NCI-H128 (cell line): ENCODE data around the gene TMEM54.
"Not testable (repeated sequence)": the region's sequence is repeated elsewhere in the genome, so short reads cannot be mapped to it uniquely, and the experiment has no call there.

ENCODE experiments used
- DNase-seq: peaks from one replicate; lab custom pipeline; 2025; ENCODE audit not compliant: unreplicated experiment; lab: John Stamatoyannopoulos, UW

TMEM54 gene

GRCh38 chr1:32919811-32920733 is 18.9 kb upstream of the TMEM54 start:
- no peak for DNase-seq

DNA sequence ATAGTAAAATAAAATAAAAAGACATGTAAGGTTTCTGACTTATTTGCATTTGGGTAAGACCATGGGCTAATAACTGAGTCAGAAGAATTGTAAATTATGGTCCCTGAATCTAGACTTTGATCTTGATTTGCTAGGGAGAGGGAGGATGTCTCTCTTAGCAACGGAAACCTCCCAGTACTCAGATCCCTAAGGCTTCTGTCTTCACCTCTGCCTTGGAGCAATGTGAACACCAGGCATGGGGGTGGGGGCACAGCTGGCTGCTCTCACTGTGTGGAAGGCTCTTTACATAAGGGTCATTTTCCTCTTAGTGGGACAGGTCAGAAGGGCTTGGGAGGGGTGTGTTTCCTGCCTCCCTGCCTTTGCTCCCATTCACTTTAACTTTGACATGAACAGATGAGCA is 17.0 kb upstream of the TMEM54 start:
- no peak for DNase-seq

DNA sequence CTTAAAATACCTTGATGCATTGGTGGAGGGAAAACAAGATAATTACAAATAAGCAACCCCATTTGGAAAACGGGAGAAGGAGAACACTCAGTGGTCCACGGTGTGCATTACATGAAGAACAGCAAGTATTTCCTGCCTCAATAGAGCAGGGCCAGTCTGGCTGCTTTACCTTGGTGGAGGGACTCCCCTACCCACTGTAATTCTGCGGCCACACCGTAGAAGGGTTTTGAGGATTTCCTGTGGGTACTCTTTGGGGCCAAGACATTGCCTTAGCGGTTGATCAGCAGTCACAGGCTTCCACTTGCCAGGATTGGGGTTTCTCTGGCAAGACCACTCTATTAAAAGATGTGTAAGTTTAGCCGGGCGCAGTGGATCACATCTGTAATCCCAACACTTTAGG is 16.3 kb upstream of the TMEM54 start:
- DNase-seq, result no peak

- no peak for DNase-seq
Observed at GRCh38 chr1:32915766-32916706, 14.8 kb upstream of the TMEM54 start.

- no peak for DNase-seq
Observed at GRCh38 chr1:32910319-32910718, 9.1 kb upstream of the TMEM54 start.

DNA sequence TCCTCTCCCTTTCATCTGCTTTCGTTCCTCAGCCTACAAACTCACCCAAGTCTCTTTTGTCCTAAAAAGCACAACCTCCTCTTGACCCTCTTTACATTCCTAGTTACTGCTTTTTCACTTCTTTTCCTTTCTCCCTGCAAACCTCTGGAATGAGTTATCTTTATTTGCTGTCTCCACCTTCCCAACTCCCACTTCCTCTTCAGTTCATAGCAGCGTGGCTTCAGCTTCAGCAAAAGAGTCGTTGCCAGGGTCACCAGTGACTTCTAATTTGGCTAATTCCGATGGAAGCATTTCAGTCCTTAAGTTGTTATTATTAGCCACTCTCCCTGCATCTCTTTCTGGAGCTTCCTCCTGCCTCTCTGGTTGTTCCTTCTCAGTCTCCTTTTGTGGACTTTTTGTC is 6.2 kb upstream of the TMEM54 start:
- no peak for DNase-seq

GRCh38 chr1:32906654-32907053 is 5.5 kb upstream of the TMEM54 start:
- DNase-seq, result no peak

GRCh38 chr1:32905588-32905987 is 4.4 kb upstream of the TMEM54 start:
- not testable (repeated sequence) for DNase-seq

DNA sequence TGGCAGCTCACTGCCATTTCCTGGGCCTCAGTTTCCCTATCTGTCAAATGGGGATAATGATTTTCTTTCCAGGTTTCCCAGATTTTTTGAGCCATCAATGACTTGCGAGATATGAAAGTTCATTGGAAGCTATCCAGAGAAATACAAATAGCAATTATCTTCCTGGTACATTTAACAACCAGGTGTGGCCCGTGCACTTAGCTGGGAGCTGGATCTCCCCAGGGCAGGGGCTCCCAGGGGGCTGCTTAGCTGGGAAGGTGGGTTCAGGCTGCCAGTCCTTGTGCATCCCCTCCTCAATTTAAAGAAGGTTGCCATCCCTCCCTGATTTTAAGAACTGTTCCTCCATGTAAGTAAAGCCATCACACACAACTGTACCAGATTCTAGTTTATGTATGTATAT is 3.6 kb upstream of the TMEM54 start:
- no peak for DNase-seq

DNA sequence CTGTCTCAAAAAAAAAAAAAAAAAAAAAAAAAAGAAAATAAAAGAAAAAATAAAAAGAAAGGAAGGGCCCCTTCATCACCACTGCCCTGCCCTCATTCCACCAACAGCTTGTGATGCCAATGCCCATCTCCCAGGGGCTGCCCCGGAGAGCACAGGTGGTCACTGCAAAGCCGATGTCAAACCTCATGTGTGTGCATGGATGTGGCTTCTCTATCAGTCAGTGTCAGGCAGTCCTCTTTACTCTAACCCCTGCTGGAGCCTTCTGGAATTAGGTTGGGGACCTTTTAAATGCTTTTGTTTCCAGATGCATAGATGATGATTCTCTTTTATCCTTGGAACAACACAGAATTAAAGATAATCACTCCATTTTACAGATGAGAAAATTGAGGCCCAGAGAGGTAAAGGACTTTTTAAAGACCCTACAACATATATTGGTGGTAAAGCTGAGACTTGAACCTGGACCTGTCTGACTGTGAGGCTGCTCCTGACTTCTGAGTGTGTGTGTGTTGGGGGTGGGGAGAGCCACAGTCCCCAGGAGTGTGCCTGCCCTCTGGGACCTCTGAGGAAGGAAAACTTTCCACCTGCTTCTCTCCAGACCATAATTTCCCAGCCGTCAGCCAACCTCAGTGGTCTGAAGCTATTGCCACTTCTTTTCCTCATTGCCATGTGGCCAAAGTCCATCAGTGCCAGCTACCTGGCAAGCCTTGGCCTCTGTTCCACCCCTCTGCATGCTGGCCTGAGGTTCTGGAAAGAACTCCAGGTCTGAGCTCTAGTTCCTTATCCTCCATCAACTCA is 3.0 kb upstream of the TMEM54 start:
- no peak for DNase-seq

DNA sequence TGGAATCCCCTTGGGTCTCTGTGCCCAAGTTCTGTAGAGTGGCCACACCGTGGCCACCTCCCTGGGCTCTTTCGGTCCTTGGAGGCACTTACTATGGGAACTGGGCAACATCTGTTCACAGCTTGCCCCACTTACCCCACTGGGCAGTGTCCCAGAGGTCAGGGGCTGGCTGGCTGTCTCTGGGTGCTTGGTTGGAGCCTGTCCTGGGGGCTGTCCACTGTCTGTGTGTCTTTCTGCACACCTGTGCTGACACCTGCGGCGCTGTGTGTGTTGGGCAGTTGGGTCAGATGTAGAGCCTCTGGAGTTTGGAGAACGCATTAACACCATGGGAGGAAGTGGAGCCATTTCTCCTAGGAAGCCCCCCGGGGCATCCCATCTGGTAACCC is 1.3 kb upstream of the TMEM54 start:
- DNase-seq, result no peak

GRCh38 chr1:32901823-32902534 is 790 bp upstream of the TMEM54 start:
- no peak for DNase-seq

- no peak for DNase-seq
Observed at GRCh38 chr1:32900371-32900955, 726 bp downstream of the TMEM54 start.

DNA sequence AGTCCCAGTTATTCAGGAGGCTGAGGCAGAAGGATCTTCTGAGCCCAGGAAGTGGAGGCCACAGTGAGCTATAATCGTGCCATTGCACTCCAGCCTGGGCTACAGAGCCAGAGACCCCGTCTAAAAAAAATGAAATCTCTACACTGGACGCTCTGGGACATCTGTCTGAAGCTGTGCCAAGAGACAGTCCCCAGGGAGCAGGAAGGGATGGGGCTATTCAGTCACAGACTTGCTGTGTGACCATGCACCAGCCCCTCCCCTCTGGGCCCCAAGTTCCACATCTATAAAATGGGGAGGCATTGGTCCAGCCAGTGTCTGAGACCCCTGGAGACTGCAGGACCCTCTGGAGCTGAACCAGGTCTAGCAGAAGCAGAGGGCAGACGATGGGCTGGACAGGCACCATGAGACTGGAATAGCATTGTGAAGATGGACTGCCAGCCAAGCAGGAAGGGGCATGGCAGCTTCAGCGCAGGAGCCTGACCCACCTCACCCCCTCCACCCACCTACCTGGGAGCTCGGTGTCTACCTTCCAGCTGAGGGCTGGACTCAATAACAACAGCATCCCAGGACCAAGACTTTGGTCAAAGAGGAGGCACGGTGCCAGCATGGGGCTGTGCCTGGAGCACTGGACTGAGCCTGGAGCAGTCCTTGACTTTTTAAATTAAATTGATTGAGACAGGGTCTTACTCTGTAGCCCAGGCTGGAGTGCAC is 1.4 kb downstream of the TMEM54 start:
- no peak for DNase-seq

- DNase-seq, result no peak
Observed at GRCh38 chr1:32898958-32899357, 2.2 kb downstream of the TMEM54 start.

- no peak for DNase-seq
Observed at GRCh38 chr1:32898056-32898455, 3.1 kb downstream of the TMEM54 start.

DNA sequence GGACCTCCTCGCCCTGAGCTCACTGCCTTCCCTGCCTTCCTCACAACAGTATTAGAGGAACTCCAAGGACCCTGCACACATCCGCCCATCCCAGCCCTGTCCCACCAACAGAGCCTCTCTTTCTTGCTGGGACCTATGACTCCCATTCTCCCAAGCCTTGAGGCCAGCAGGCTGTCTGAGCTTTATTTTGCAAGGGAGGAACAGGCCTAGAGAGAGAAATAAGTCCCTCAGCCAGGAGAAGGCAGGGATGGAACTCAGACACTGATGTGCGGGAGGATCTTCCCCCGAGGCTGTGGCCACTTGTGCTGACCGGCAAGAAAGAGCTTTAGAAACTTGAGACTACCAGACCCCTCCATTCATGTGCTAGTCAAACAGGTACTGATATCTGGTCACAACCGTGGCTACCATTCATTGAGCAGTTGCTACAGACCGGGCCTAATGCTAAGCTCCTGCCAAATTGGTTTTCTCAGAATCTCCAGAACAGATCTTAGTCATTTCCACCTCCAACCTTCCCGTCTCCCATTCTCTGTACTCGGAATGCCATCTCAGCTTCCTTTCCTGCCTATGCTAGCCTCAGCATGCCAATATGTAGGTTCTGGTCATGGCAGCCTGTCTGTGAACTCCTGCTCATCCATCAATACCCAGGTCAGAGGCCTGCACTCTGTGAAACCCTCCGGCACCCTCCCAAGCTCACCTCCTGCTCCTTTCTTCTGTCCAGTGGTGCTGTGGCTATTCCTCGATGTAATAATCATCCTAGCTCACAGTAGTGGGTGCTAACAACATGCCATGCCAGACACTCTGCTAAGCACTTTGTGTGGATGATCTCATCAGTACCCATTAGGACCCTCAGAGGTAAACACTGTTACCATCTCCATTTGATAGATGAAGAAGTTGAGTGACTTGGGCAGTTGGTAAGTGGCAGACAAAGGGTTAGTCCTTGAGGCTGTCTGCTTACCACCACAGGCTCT is 3.8 kb downstream of the TMEM54 start:
- no peak for DNase-seq

- DNase-seq, result no peak
Observed at GRCh38 chr1:32896451-32896850, 4.7 kb downstream of the TMEM54 start.
